ENCODE results near the gene AGTPBP1.

Gene AGTPBP1

GRCh38 chr9:85516455-85516854, 225.3 kb downstream of the AGTPBP1 start:
- DNase-seq (ENCODE audit: low read depth in 1 of 2, low spot score in 1 of 2) = no peak
- Histone ChIP-seq H3K4me3 (replicated peaks; ENCODE audit: insufficient read depth, low read length) (no peak overlapping the region), H3K27ac (replicated peaks) (no peak overlapping the region), H3K27me3 (ENCODE audit: insufficient read depth, poor library complexity, severe bottlenecking) (no peaks in the 10 kb centered on the region)
- TF ChIP-seq SPI1 (IDR thresholded peaks at IDR 0.05; ENCODE audit: borderline replicate concordance, low read depth) (no peak), REST (IDR thresholded peaks at IDR 0.05; ENCODE audit: insufficient replicate concordance, low read depth) (no peak), POLR2AphosphoS5 (IDR thresholded peaks at IDR 0.05; ENCODE audit: low read depth) (no peak), GABPA (IDR thresholded peaks at IDR 0.05; ENCODE audit: low read depth) (no peak), CTCF (IDR thresholded peaks at IDR 0.05; ENCODE audit: insufficient read depth, low read length) (no peak)

DNA sequence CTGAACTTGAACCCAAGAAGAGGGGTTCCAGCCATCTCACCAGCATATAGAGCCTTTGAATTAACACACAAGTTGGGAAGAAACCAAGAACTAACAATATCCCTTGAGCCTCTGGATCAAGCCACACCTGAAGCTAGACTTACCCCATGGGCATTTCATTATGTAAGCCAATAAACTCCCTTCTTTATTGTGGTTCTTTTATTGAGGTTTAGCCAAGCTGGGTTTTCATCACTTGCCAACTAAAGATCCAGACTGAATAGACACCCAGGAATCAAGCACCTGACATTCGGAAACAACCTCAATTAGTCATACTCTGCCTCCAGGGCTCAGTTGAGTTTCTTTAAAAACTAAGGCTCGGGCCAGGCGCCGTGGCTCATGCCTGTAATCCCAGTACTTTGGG, 226.7 kb downstream of the AGTPBP1 start:
- no peak for DNase-seq (ENCODE audit: low read depth in 1 of 2, low spot score in 1 of 2)
- no peaks in the 10 kb centered on the region for H3K27me3 ChIP-seq (ENCODE audit: insufficient read depth, poor library complexity, severe bottlenecking)
- no peak overlapping the region for H3K4me3 ChIP-seq (replicated peaks; ENCODE audit: insufficient read depth, low read length)
- no peak overlapping the region for H3K27ac ChIP-seq (replicated peaks)
- TF ChIP-seq POLR2AphosphoS5 (IDR thresholded peaks at IDR 0.05; ENCODE audit: low read depth) (no peak), CTCF (IDR thresholded peaks at IDR 0.05; ENCODE audit: insufficient read depth, low read length) (no peak), SPI1 (IDR thresholded peaks at IDR 0.05; ENCODE audit: borderline replicate concordance, low read depth) (no peak), REST (IDR thresholded peaks at IDR 0.05; ENCODE audit: insufficient replicate concordance, low read depth) (no peak)

DNA sequence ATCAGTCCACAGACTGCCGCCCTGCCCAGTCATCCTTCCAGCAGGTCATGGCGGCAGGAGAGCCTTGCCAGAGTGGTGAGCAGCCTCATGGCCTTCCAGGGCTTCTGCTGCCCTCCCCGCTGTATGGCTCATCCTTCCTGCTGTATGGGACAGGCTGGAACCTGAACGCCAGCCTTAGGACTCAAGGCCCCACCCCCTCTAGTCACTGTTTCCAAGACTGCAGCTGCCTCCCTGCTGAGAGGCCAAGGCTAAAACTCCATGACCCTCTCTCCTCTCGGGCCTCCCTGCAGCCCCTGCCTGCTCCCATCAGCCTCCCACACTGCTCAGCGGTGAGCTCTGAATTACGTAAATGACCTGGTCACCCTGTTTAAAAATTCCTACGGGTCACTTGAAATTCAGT, 227.5 kb downstream of the AGTPBP1 start:
- no peak overlapping the region for H3K4me3 ChIP-seq (replicated peaks; ENCODE audit: insufficient read depth, low read length)
- TF ChIP-seq SPI1 (IDR thresholded peaks at IDR 0.05; ENCODE audit: borderline replicate concordance, low read depth) (no peak), CTCF (IDR thresholded peaks at IDR 0.05; ENCODE audit: insufficient read depth, low read length) (no peak), REST (IDR thresholded peaks at IDR 0.05; ENCODE audit: insufficient replicate concordance, low read depth) (no peak), GABPA (IDR thresholded peaks at IDR 0.05; ENCODE audit: low read depth) (no peak), POLR2AphosphoS5 (IDR thresholded peaks at IDR 0.05; ENCODE audit: low read depth) (no peak)
- no peak overlapping the region for H3K27ac ChIP-seq (replicated peaks)
- H3K27me3 ChIP-seq (ENCODE audit: insufficient read depth, poor library complexity, severe bottlenecking) = no peaks in the 10 kb centered on the region
- DNase-seq (ENCODE audit: low read depth in 1 of 2, low spot score in 1 of 2) = no peak

Data from HL-60 (cell line).